HCT116 (cell line): ENCODE measurements around the gene AIF1.

Experiments
- POLR2AphosphoS5 ChIP-seq: IDR thresholded peaks from 2 replicates; pipeline ENCODE4 v1.6.1; 2011; ENCODE audit warnings: mild to moderate bottlenecking, low read depth, low read length, moderate library complexity
- TF ChIP-seq, protein P1 (sequence below), 3 experiments: fragments of 200-600 bp in 1 of 3; sonication (generic) in 1 of 3; IDR thresholded peaks in 2 of 3; conservative IDR thresholded peaks in 1 of 3; 2 replicates each; pipeline ENCODE4 v1.5.1; 2012 to 2017; ENCODE audit warnings: low read depth in 2 of 3, low read length in 2 of 3, antibody characterized with exemption in 1 of 3, borderline replicate concordance in 1 of 3, control low read depth in 1 of 3, mild to moderate bottlenecking in 1 of 3, mixed read lengths in 1 of 3, mixed run types in 1 of 3, moderate library complexity in 1 of 3; ENCODE audit not compliant: insufficient read depth in 1 of 3

GRCh38 chr6:31585491-31585890 is 29.5 kb upstream of the AIF1 start:
- no peak for TF ChIP-seq POLR2AphosphoS5
- TF ChIP-seq, protein P1, sequence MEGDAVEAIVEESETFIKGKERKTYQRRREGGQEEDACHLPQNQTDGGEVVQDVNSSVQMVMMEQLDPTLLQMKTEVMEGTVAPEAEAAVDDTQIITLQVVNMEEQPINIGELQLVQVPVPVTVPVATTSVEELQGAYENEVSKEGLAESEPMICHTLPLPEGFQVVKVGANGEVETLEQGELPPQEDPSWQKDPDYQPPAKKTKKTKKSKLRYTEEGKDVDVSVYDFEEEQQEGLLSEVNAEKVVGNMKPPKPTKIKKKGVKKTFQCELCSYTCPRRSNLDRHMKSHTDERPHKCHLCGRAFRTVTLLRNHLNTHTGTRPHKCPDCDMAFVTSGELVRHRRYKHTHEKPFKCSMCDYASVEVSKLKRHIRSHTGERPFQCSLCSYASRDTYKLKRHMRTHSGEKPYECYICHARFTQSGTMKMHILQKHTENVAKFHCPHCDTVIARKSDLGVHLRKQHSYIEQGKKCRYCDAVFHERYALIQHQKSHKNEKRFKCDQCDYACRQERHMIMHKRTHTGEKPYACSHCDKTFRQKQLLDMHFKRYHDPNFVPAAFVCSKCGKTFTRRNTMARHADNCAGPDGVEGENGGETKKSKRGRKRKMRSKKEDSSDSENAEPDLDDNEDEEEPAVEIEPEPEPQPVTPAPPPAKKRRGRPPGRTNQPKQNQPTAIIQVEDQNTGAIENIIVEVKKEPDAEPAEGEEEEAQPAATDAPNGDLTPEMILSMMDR (IDR thresholded peaks at IDR 0.05 in 2 of 3, conservative IDR thresholded peaks at IDR 0.05 in 1 of 3; ENCODE audit: borderline replicate concordance in 1 of 3, insufficient read depth in 1 of 3, low read depth in 2 of 3, low read length in 2 of 3): peak in 2 of 3 experiments; percentile 72 to 76; a peak in 4 of 6 replicates
